HG03097 (cell line): ENCODE data around the gene EML3.
"Not testable (repeated sequence)": the region's sequence is repeated elsewhere in the genome, so short reads cannot be mapped to it uniquely, and the experiment has no call there.

Experiments used
- ATAC-seq: cut with Tn5 transposase; IDR thresholded peaks from one replicate; pipeline ENCODE4 v1.9.1; 2021; ENCODE audit not compliant: unreplicated experiment, low FRiP score

EML3 gene

GRCh38 chr11:62621567-62622470, 9.2 kb upstream of the EML3 start, which contains the start of gene B3GAT3:
B3GAT3 (minus strand) TSS chr11:62621986; CDS start chr11:62621947, 39 bp downstream.
- peak; percentile 95 for ATAC-seq

- no peak for ATAC-seq
Observed at GRCh38 chr11:62621027-62621566, 8.5 kb upstream of the EML3 start.

GRCh38 chr11:62616957-62617356, 4.4 kb upstream of the EML3 start:
- not testable (repeated sequence) for ATAC-seq

GRCh38 chr11:62615521-62615920, 2.9 kb upstream of the EML3 start:
- no peak for ATAC-seq

DNA sequence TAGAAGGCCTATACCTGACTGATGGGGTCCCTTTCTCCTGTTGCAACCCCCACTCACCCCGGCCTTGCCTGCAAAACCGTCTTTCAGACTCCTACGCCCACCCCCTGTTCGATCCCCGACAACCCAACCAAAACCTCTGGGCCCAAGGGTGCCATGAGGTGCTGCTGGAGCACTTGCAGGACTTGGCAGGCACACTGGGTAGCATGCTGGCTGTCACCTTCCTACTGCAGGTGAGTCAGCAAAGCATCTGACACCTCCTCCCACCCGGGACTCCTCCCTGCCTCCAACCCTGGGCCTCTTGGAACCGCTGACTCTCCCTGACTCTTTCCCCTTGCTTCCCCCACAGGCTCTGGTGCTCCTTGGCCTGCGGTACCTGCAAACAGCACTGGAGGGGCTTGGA, 1.7 kb upstream of the EML3 start:
- ATAC-seq = no peak

- no peak for ATAC-seq
Observed at GRCh38 chr11:62613291-62613778, 760 bp upstream of the EML3 start.

GRCh38 chr11:62611705-62612365, 740 bp downstream of the EML3 start:
- ATAC-seq = peak; percentile 7

DNA sequence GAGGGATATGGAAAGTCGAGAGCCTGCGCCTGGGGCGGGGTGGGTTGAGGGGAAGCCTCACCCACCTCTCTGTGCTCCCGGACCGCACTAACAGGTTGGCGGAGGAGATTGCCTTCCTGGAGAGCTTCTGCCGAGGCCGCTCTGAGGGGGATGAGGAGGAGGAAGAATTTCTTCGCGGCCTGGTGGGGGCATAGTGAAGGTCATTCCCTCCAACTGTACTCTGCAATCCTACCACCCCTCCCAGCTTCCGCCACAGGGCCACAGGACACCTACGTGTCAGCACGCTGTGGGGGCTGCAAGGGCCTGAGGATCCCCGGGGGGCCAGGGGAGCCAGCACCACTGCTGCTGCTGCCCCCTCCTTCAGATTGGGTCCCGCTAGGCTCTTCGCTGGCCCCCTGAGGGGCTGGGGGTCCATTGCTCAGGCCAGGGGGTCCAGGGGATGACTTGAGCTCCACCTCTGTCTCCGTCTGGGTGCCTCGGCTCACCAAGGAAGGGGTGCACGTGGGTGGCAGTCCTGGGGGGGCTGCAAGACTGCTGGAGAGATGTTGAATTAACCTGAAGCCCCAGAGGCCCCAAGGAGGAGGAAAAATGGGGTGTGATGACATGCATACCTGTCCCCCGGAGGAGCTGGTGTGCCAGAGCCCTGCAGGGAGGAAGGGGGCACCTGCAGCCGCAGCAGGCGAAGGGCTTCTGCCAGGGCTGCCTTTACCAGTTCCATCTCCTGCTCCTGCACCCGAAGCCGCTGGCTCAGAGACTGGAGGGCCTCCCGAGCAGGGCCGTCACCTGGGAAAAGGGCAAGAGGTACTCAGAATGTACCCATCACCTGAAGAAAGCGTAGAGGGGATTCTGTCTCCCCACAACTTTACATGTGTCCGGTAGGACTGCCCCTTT, 1.5 kb downstream of the EML3 start:
- no peak for ATAC-seq

GRCh38 chr11:62610403-62610802, 2.2 kb downstream of the EML3 start:
- no peak for ATAC-seq

GRCh38 chr11:62608776-62609175, 3.8 kb downstream of the EML3 start:
- ATAC-seq = no peak

- no peak for ATAC-seq
Observed at GRCh38 chr11:62607714-62608113, 4.9 kb downstream of the EML3 start.

DNA sequence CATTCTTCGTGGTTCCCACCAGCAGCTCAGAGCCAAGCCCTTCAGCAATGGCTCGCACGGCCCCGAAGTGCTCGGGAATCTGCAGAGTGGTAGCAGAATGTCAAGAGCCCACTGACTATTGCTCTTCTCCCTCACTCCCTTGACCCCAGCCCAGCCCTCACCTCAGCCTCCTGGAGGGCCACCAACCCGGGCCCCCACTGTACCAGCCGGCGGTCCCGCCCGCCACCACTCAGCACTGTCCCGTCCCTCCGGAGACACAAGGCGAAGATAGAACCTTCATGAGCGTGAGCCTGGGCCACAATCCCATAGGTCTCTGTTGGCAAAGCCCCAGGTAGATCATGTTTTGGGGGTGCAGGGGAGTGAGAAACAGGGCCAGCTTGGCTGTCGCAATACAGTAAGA, 6.7 kb downstream of the EML3 start:
- no peak for ATAC-seq

DNA sequence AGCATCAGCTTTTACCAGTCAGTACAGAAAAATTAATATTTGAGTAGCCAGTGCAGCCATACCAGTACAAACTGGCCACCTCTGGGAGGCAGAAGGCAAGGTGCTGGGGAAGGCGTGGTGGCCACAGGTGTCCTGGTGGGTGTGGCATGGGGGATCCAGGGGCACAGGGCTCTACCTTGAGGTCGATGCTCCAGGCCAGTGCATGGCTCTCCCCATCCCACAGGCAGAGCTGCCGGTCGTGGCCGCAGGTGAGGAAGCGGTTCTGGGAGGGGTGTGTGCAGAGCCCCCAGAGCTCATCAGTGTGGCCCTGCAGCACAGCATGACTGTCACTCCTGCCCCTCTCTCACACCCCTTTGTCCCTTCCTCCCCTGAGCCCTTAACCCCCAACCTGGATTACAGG, 7.1 kb downstream of the EML3 start:
- no peak for ATAC-seq

- no peak for ATAC-seq
Observed at GRCh38 chr11:62604460-62605120, 8.0 kb downstream of the EML3 start.

GRCh38 chr11:62603776-62604299, 8.7 kb downstream of the EML3 start:
- no peak for ATAC-seq

DNA sequence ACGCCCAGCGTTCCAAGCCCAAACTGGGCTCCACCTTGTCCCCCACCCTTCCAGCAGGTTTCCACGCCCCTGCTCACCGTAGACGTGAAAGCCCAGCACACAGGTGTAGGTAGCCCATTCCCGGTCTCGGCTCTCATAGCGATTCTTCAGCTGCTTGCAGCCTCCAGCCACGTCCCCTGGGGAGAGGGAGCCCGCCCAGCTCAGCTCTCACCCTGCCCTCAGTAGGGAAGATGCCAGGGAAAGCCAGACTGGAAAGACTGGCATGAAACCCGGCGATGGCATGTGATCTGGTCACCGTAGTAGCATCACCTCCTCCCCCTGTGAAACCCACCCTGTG, 9.5 kb downstream of the EML3 start:
- no peak for ATAC-seq

GRCh38 chr11:62602141-62603071, 10.2 kb downstream of the EML3 start:
- no peak for ATAC-seq

GRCh38 chr11:62601372-62602140, 11.0 kb downstream of the EML3 start, which contains the start of gene MTA2:
MTA2 (minus strand) TSS chr11:62601865; CDS start chr11:62601450, 415 bp downstream.
- ATAC-seq = peak; percentile 68
